Measurements from ENCODE around the gene RRP15.

The RRP15 gene

GRCh38 chr1:218344814-218345672 is 60.0 kb downstream of the RRP15 start, which contains the start of gene TGFB2:
TSS of gene TGFB2 (plus strand) at chr1:218345336. CDS start at chr1:218346702, 1,366 bp downstream.
- peak; percentile 75 for DNase-seq

- DNase-seq: peak; percentile 65
Measured at GRCh38 chr1:218345673-218346390, 60.7 kb downstream of the RRP15 start.

- DNase-seq: peak; percentile 28
Measured at GRCh38 chr1:218346391-218347204, 61.5 kb downstream of the RRP15 start.

- DNase-seq: peak; percentile 13
Measured at GRCh38 chr1:218347336-218347722, 62.2 kb downstream of the RRP15 start.

- DNase-seq: no peak
Measured at GRCh38 chr1:218347723-218348627, 62.9 kb downstream of the RRP15 start.

GRCh38 chr1:218348628-218349071 is 63.6 kb downstream of the RRP15 start:
- DNase-seq: no peak

- DNase-seq: no peak
Measured at GRCh38 chr1:218349348-218350034, 64.4 kb downstream of the RRP15 start.

- peak; percentile 15 for DNase-seq
Measured at GRCh38 chr1:218350035-218350525, 65.0 kb downstream of the RRP15 start.

- no peak for DNase-seq
Measured at GRCh38 chr1:218350801-218351266, 65.7 kb downstream of the RRP15 start.

GRCh38 chr1:218351391-218352074 is 66.4 kb downstream of the RRP15 start:
- DNase-seq: peak; percentile 72

- no peak for DNase-seq
Measured at GRCh38 chr1:218352075-218352438, 67.0 kb downstream of the RRP15 start.

- no peak for DNase-seq
Measured at GRCh38 chr1:218353656-218354055, 68.6 kb downstream of the RRP15 start.

- no peak for DNase-seq
Measured at GRCh38 chr1:218355278-218355677, 70.2 kb downstream of the RRP15 start.

- peak; percentile 65 for DNase-seq
Measured at GRCh38 chr1:218357211-218357892, 72.3 kb downstream of the RRP15 start.

GRCh38 chr1:218357893-218358232 is 72.8 kb downstream of the RRP15 start:
- no peak for DNase-seq

- DNase-seq: peak; percentile 50
Measured at GRCh38 chr1:218361298-218362065, 76.4 kb downstream of the RRP15 start.

- no peak for DNase-seq
Measured at GRCh38 chr1:218362418-218363076, 77.5 kb downstream of the RRP15 start.

- no peak for DNase-seq
Measured at GRCh38 chr1:218363141-218363540, 78.0 kb downstream of the RRP15 start.
